Neural cell (in vitro differentiated cells): ENCODE results near the gene GGT1.
"Not testable (repeated sequence)": the region's sequence is repeated elsewhere in the genome, so short reads cannot be mapped to it uniquely, and the experiment has no call there.

ENCODE experiments used
- CTCF ChIP-seq: fragments of 450-650 bp; IDR thresholded peaks from 2 replicates; pipeline ENCODE4 v1.5.1; 2014; ENCODE audit warnings: antibody characterized with exemption, mild to moderate bottlenecking, moderate library complexity; ENCODE audit not compliant: poor library complexity, severe bottlenecking
- EP300 ChIP-seq: fragments of 450-650 bp; conservative IDR thresholded peaks from 2 replicates; pipeline ENCODE4 v1.6.1; 2014; ENCODE audit warnings: antibody characterized with exemption, mild to moderate bottlenecking, moderate library complexity; ENCODE audit not compliant: poor library complexity, severe bottlenecking
- EZH2 ChIP-seq: fragments of 200-600, 300-800 bp; shearing (Covaris generic), sonication (generic); IDR thresholded peaks from 2 replicates; pipeline ENCODE4 v1.6.1; 2014; ENCODE audit warnings: antibody characterized with exemption, low read length, borderline replicate concordance, mild to moderate bottlenecking; ENCODE audit not compliant: insufficient read depth, poor library complexity, severe bottlenecking
- MXI1 ChIP-seq: fragments of 450-650 bp; conservative IDR thresholded peaks from 2 replicates; pipeline ENCODE4 v1.6.1; 2014; ENCODE audit warnings: antibody characterized with exemption, mild to moderate bottlenecking; ENCODE audit not compliant: poor library complexity, severe bottlenecking
- POLR2AphosphoS5 ChIP-seq: IDR thresholded peaks from 2 replicates; pipeline ENCODE4 v1.6.1; 2012
- RAD21 ChIP-seq: fragments of 450-650 bp; conservative IDR thresholded peaks from 2 replicates; pipeline ENCODE4 v1.6.1; 2014; ENCODE audit warnings: antibody characterized with exemption, mild to moderate bottlenecking, moderate library complexity
- TAF1 ChIP-seq: IDR thresholded peaks from 2 replicates; pipeline ENCODE4 v1.6.1; 2012; ENCODE audit warnings: low read depth
- TF ChIP-seq, protein P1 (sequence below): IDR thresholded peaks from 2 replicates; pipeline ENCODE4 v1.6.1; 2012; ENCODE audit warnings: borderline replicate concordance

DNA sequence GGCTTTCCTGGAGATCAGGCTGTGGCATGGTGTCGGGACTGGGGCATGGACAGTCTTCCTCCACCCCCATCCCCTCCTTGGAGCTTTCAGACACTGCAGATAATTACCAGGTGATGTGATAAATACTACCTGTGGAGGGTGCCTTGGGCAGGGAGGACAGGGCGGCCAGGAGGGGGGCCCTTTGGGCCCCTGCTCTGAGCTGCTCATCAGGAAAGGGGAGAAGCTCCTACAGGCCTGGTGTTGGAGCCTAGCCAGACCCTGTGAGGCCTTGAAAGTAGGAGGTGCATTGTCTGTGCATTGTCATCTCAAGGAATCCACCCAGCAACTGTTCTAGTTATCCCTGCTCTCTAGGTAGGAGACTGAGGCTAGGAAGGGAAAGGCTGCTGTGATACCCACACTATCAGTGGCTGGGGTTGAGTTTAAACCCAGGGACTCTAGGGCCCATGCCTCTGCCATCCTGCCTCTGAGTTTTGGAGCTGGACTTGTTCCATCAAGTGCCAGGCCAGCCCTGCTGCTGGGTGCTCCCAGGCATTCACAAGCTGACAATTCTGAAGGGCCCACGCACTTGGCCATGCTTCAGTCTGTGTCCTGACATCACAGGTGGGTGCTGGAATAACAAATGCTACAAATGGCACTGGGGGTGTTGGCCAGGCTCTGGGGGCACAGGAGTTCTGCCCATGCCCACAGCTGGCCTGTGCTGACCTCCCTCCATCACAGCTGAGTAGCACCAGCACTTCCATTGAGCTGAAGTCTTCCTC lies 2.9 kb upstream of the GGT1 start:
- not testable (repeated sequence) for TF ChIP-seq CTCF, POLR2AphosphoS5, EZH2, EP300, MXI1, TAF1, RAD21
- TF ChIP-seq, protein P1, sequence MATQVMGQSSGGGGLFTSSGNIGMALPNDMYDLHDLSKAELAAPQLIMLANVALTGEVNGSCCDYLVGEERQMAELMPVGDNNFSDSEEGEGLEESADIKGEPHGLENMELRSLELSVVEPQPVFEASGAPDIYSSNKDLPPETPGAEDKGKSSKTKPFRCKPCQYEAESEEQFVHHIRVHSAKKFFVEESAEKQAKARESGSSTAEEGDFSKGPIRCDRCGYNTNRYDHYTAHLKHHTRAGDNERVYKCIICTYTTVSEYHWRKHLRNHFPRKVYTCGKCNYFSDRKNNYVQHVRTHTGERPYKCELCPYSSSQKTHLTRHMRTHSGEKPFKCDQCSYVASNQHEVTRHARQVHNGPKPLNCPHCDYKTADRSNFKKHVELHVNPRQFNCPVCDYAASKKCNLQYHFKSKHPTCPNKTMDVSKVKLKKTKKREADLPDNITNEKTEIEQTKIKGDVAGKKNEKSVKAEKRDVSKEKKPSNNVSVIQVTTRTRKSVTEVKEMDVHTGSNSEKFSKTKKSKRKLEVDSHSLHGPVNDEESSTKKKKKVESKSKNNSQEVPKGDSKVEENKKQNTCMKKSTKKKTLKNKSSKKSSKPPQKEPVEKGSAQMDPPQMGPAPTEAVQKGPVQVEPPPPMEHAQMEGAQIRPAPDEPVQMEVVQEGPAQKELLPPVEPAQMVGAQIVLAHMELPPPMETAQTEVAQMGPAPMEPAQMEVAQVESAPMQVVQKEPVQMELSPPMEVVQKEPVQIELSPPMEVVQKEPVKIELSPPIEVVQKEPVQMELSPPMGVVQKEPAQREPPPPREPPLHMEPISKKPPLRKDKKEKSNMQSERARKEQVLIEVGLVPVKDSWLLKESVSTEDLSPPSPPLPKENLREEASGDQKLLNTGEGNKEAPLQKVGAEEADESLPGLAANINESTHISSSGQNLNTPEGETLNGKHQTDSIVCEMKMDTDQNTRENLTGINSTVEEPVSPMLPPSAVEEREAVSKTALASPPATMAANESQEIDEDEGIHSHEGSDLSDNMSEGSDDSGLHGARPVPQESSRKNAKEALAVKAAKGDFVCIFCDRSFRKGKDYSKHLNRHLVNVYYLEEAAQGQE: not testable (repeated sequence)
